IPS-18a (cell line): ENCODE results near the gene XPO4.

Experiments
- H3K27ac ChIP-seq: one replicate; pipeline ENCODE4 v1.5.1; 2013; ENCODE audit warnings: low read length
- H3K27me3 ChIP-seq: one replicate; pipeline ENCODE4 v1.6.1; 2013; ENCODE audit warnings: mild to moderate bottlenecking, low read length; ENCODE audit not compliant: control insufficient read depth, insufficient read depth
- H3K36me3 ChIP-seq: one replicate; pipeline ENCODE4 v1.6.1; 2013; ENCODE audit warnings: low read depth, low read length; ENCODE audit not compliant: control insufficient read depth
- H3K4me1 ChIP-seq: one replicate; pipeline ENCODE4 v1.6.1; 2013; ENCODE audit warnings: low read depth, low read length; ENCODE audit not compliant: control insufficient read depth
- H3K4me3 ChIP-seq: one replicate; pipeline ENCODE4 v1.5.1; 2013; ENCODE audit warnings: low read length
- H3K9ac ChIP-seq: one replicate; pipeline ENCODE4 v1.6.1; 2013; ENCODE audit warnings: mild to moderate bottlenecking, low read length, moderate library complexity
- H3K9me3 ChIP-seq: one replicate; pipeline ENCODE4 v1.6.1; 2013; ENCODE audit warnings: low read depth, low read length; ENCODE audit not compliant: control insufficient read depth

Gene XPO4

DNA sequence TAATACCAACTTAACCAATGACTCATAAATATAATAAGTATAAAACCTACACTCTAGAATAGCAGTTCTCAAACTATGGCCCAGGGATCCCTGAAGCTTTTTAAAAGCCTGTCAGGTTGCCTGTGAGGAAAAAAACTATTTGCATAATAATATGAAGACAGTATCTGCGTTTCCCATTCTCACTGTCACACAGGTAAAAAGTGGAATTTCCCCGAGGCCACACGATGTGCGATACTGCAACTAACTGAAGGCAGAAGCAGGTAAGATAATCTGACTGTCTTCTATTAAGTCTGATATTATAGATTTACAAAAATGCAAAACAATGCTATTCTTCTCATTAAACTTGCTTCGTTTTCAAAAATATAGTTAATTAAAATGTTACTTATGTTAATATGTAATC lies 76.2 kb downstream of the XPO4 start:
- Histone ChIP-seq H3K27ac (no peak overlapping the region), H3K4me1 (peaks cover 15% of the 10 kb centered on the region), H3K9me3 (no peaks in the 10 kb centered on the region), H3K9ac (no peak overlapping the region), H3K27me3 (no peaks in the 10 kb centered on the region), H3K36me3 (peaks cover 3% of the 10 kb centered on the region), H3K4me3 (no peak overlapping the region)

- H3K9ac ChIP-seq = no peak overlapping the region
- no peak overlapping the region for H3K27ac ChIP-seq
- H3K27me3 ChIP-seq = no peaks in the 10 kb centered on the region
- peaks cover 8% of the 10 kb centered on the region for H3K36me3 ChIP-seq
- H3K9me3 ChIP-seq = no peaks in the 10 kb centered on the region
- H3K4me3 ChIP-seq = no peak overlapping the region
- H3K4me1 ChIP-seq = peaks cover 15% of the 10 kb centered on the region
Observed at GRCh38 chr13:20825477-20825875, 77.1 kb downstream of the XPO4 start.

DNA sequence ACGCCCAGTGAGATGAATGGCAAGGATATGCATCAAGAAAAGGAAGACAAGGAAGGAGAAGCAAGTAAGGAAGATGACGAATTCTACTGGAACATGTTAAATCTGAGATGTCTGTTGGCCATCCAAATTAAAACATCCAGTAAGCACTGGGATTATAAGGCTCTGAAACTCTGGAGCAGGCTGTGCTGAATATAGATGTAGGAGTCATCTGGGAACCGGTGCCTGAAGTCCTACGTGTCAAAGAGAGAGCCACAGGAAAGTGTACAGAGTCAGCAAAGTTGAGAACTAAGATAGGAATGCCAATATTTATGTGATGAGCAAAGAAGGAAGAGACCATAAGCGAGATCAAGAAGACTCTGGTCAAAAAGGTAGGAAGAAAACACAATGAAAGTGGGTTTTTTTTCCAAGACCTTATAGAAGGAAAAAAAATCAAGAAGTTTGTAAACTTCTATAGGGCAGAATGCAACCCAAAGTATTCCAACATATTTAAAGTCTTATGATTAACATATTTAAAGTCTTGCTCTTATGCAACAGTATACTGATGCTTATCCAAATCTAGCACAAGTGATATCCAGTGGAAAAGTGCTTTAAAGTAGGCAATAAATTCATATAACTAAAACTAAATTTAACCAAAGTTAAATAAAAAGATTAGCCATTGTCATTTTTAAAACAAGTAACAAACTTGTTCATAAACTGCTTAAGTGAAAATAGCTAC lies 77.6 kb downstream of the XPO4 start:
- H3K27me3 ChIP-seq = no peaks in the 10 kb centered on the region
- no peaks in the 10 kb centered on the region for H3K9me3 ChIP-seq
- peaks cover 15% of the 10 kb centered on the region for H3K4me1 ChIP-seq
- peaks cover 8% of the 10 kb centered on the region for H3K36me3 ChIP-seq
- no peak overlapping the region for H3K4me3 ChIP-seq
- H3K9ac ChIP-seq = no peak overlapping the region
- H3K27ac ChIP-seq = no peak overlapping the region

- Histone ChIP-seq H3K36me3 (peaks cover 8% of the 10 kb centered on the region), H3K9ac (no peak overlapping the region), H3K4me1 (peaks cover 12% of the 10 kb centered on the region), H3K27me3 (no peaks in the 10 kb centered on the region), H3K4me3 (no peak overlapping the region), H3K27ac (no peak overlapping the region), H3K9me3 (no peaks in the 10 kb centered on the region)
Observed at GRCh38 chr13:20823071-20823470, 79.5 kb downstream of the XPO4 start.

DNA sequence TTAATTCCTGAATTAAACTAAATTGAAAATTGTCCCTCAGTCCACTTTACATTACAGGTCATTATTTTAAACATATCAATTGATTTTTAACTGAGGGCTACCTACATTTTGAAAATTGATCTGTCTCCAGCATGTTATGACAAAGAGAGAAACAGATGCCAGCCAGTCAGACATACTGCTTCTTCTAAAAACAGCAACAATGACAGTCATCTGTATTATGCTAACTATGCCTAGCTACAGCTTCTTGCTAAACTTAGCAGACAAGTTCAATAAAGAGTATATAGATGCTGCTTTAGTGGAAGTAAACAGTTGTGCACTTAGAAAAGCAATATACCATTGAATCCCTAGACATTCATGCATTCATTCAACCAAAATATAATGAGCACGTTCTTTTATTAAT lies 80.1 kb downstream of the XPO4 start:
- no peak overlapping the region for H3K27ac ChIP-seq
- peaks cover 8% of the 10 kb centered on the region for H3K36me3 ChIP-seq
- no peaks in the 10 kb centered on the region for H3K9me3 ChIP-seq
- no peak overlapping the region for H3K9ac ChIP-seq
- H3K4me3 ChIP-seq = no peak overlapping the region
- H3K4me1 ChIP-seq = peaks cover 12% of the 10 kb centered on the region
- no peaks in the 10 kb centered on the region for H3K27me3 ChIP-seq

DNA sequence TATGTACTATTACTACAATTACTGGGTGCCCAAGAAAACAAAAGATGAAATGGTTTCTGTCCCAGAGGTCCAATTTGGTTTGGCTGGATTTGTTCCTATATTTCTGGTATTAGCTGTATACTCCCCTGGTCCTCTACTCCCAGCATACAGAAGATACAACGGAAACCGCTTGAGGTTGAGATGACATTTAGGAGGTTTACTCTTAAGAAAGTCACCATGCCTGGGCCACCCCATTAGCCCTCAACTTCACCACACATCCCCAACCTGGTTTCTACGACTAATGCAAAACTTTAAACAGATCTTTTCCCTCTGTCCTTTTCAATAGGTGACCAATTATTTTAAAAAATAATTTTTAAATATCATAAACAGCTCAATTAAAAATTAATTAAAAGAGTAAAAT lies 82.8 kb downstream of the XPO4 start:
- H3K36me3 ChIP-seq = peaks cover 8% of the 10 kb centered on the region
- no peaks in the 10 kb centered on the region for H3K27me3 ChIP-seq
- H3K27ac ChIP-seq = no peak overlapping the region
- H3K9me3 ChIP-seq = no peaks in the 10 kb centered on the region
- no peak overlapping the region for H3K9ac ChIP-seq
- H3K4me1 ChIP-seq = peaks cover 2% of the 10 kb centered on the region
- no peak overlapping the region for H3K4me3 ChIP-seq

- Histone ChIP-seq H3K9me3 (no peaks in the 10 kb centered on the region), H3K27me3 (no peaks in the 10 kb centered on the region), H3K4me1 (no peaks in the 10 kb centered on the region), H3K36me3 (peaks cover 2% of the 10 kb centered on the region), H3K4me3 (no peak overlapping the region), H3K9ac (no peak overlapping the region), H3K27ac (no peak overlapping the region)
Observed at GRCh38 chr13:20815464-20815863, 87.1 kb downstream of the XPO4 start.

DNA sequence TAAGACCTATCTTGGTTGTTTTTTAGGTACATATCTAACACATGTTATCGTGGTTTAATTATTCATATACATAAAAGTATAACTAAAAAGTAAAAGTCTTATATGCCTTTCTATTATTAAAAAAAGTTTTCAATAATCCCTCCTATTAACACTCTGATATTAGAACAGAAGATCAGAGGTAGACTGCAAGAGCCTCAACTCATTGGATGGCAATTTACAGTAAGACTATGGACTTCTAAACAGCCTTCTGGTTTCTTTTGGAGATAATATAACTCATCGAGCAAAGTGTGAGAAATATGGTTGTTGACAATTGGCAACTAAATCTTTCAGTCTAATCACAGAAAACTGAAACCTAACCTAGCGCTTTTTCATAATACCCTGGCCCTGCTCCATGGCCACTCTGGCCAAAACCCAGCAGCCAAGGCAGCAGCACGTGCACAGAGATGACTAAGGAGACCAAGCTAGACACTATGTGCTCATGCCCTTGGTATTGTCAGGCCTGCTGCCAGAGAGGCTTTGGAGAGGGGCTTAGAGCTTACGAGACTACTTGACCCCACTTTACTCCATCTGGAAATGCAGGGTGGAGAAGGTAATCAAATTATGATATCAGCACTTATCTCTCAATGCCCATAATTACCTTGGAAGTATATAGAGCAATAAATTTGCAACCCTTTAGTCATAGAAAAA lies 88.2 kb downstream of the XPO4 start:
- Histone ChIP-seq H3K4me1 (no peaks in the 10 kb centered on the region), H3K9me3 (no peaks in the 10 kb centered on the region), H3K4me3 (no peak overlapping the region), H3K36me3 (peaks cover 9% of the 10 kb centered on the region), H3K27ac (no peak overlapping the region), H3K27me3 (no peaks in the 10 kb centered on the region), H3K9ac (no peak overlapping the region)

GRCh38 chr13:20812890-20813289 lies 89.7 kb downstream of the XPO4 start:
- Histone ChIP-seq H3K27ac (no peak overlapping the region), H3K4me1 (no peaks in the 10 kb centered on the region), H3K4me3 (no peak overlapping the region), H3K9ac (no peak overlapping the region), H3K9me3 (no peaks in the 10 kb centered on the region), H3K27me3 (no peaks in the 10 kb centered on the region), H3K36me3 (peaks cover 24% of the 10 kb centered on the region)

DNA sequence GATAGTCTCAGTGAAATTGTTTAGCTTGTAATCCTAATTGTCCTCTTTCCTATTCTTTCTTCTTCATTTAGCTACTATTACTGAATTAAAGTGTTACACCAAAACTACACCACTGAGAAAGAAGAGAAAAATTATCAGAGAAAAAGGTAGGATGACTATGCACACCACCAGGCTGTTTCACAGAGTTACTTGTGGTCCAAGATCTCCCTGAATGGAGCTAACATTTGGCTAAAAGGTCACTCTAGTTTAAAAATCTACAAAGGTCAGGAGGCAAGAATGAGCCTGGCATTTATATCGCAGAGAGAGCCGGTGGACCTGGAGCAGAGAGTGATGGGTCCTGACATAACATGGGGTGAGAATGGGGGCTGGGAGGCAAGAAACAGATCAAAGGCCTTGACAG lies 91.7 kb downstream of the XPO4 start:
- peaks cover 37% of the 10 kb centered on the region for H3K36me3 ChIP-seq
- H3K9ac ChIP-seq = no peak overlapping the region
- H3K4me3 ChIP-seq = no peak overlapping the region
- H3K27ac ChIP-seq = no peak overlapping the region
- H3K4me1 ChIP-seq = no peaks in the 10 kb centered on the region
- no peaks in the 10 kb centered on the region for H3K9me3 ChIP-seq
- H3K27me3 ChIP-seq = no peaks in the 10 kb centered on the region

- Histone ChIP-seq H3K9me3 (no peaks in the 10 kb centered on the region), H3K27me3 (no peaks in the 10 kb centered on the region), H3K27ac (no peak overlapping the region), H3K9ac (no peak overlapping the region), H3K4me1 (no peaks in the 10 kb centered on the region), H3K36me3 (peaks cover 43% of the 10 kb centered on the region), H3K4me3 (no peak overlapping the region)
Observed at GRCh38 chr13:20808874-20809273, 93.7 kb downstream of the XPO4 start.
